HCT116 (cell line): Measurements from ENCODE around the gene EVC.
"Not testable (repeated sequence)": the region's sequence is repeated elsewhere in the genome, so short reads cannot be mapped to it uniquely, and the experiment has no call there.

Source experiments
- ATF3 ChIP-seq: IDR thresholded peaks from 2 replicates; pipeline ENCODE4 v1.6.1; 2012
- CEBPB ChIP-seq: IDR thresholded peaks from 2 replicates; pipeline ENCODE4 v1.6.1; 2012; ENCODE audit warnings: low read depth
- EZH2 ChIP-seq: fragments of 200-600 bp; sonication (generic); IDR thresholded peaks from 2 replicates; pipeline ENCODE4 v1.6.1; 2017; ENCODE audit warnings: antibody characterized with exemption, mixed run types
- EZH2phosphoT487 ChIP-seq: fragments of 200-600 bp; IDR thresholded peaks from 2 replicates; pipeline ENCODE4 v1.6.1; 2018; ENCODE audit warnings: antibody characterized with exemption, borderline replicate concordance
- JUND ChIP-seq: IDR thresholded peaks from 2 replicates; pipeline ENCODE4 v1.6.1; 2012
- MAX ChIP-seq: IDR thresholded peaks from 2 replicates; pipeline ENCODE4 v1.6.1; 2012
- POLR2A ChIP-seq: IDR thresholded peaks from 2 replicates; pipeline ENCODE4 v1.7.0; 2011; ENCODE audit warnings: borderline replicate concordance; ENCODE audit not compliant: insufficient read depth, insufficient read length; ENCODE audit errors: extremely low read depth
- SIN3A ChIP-seq: IDR thresholded peaks from 2 replicates; pipeline ENCODE4 v1.6.1; 2012; ENCODE audit warnings: low read depth
- SRF ChIP-seq: IDR thresholded peaks from 2 replicates; pipeline ENCODE4 v1.6.1; 2012; ENCODE audit warnings: low read depth
- ZBTB33 ChIP-seq: IDR thresholded peaks from 2 replicates; pipeline ENCODE4 v1.6.1; 2011; ENCODE audit warnings: mild to moderate bottlenecking, low read length, moderate library complexity; ENCODE audit not compliant: insufficient replicate concordance; ENCODE audit errors: extremely low read depth
- ZFX ChIP-seq: fragments of 450-650 bp; IDR thresholded peaks from 2 replicates; pipeline ENCODE4 v1.6.1; 2017
- ZNF274 ChIP-seq: fragments of 200-500 bp; sonication (Bioruptor generic); IDR thresholded peaks from 2 replicates; pipeline ENCODE4 v1.6.1; 2014; ENCODE audit warnings: mild to moderate bottlenecking, low read depth, low read length, inconsistent platforms
- TF ChIP-seq, protein P1 (sequence below), 3 experiments: fragments of 200-600 bp in 1 of 3; sonication (generic) in 1 of 3; IDR thresholded peaks in 2 of 3; conservative IDR thresholded peaks in 1 of 3; 2 replicates each; pipeline ENCODE4 v1.5.1; 2012 to 2017; ENCODE audit warnings: low read depth in 2 of 3, low read length in 2 of 3, antibody characterized with exemption in 1 of 3, borderline replicate concordance in 1 of 3, control low read depth in 1 of 3, mild to moderate bottlenecking in 1 of 3, mixed read lengths in 1 of 3, mixed run types in 1 of 3, moderate library complexity in 1 of 3; ENCODE audit not compliant: insufficient read depth in 1 of 3

- not testable (repeated sequence) for TF ChIP-seq ZBTB33, ZFX, EZH2, POLR2A, JUND, ATF3, ZNF274, SIN3A, EZH2phosphoT487, CEBPB, MAX, SRF
- TF ChIP-seq, protein P1, sequence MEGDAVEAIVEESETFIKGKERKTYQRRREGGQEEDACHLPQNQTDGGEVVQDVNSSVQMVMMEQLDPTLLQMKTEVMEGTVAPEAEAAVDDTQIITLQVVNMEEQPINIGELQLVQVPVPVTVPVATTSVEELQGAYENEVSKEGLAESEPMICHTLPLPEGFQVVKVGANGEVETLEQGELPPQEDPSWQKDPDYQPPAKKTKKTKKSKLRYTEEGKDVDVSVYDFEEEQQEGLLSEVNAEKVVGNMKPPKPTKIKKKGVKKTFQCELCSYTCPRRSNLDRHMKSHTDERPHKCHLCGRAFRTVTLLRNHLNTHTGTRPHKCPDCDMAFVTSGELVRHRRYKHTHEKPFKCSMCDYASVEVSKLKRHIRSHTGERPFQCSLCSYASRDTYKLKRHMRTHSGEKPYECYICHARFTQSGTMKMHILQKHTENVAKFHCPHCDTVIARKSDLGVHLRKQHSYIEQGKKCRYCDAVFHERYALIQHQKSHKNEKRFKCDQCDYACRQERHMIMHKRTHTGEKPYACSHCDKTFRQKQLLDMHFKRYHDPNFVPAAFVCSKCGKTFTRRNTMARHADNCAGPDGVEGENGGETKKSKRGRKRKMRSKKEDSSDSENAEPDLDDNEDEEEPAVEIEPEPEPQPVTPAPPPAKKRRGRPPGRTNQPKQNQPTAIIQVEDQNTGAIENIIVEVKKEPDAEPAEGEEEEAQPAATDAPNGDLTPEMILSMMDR (IDR thresholded peaks at IDR 0.05 in 2 of 3, conservative IDR thresholded peaks at IDR 0.05 in 1 of 3; ENCODE audit: borderline replicate concordance in 1 of 3, insufficient read depth in 1 of 3, low read depth in 2 of 3, low read length in 2 of 3), result not testable (repeated sequence)
These were observed 101.1 kb downstream of the EVC start for GRCh38 chr4:5812057-5812456.
